ENCODE results near the gene CREBL2.

Gene CREBL2

GRCh38 chr12:12683136-12683697, 71.5 kb downstream of the CREBL2 start:
- no peak for DNase-seq

GRCh38 chr12:12683725-12684124, 72.0 kb downstream of the CREBL2 start:
- no peak for DNase-seq

- DNase-seq: no peak
These were observed 72.9 kb downstream of the CREBL2 start for GRCh38 chr12:12684375-12685106.

GRCh38 chr12:12685305-12685704, 73.6 kb downstream of the CREBL2 start:
- DNase-seq: no peak

- DNase-seq: no peak
These were observed 74.8 kb downstream of the CREBL2 start for GRCh38 chr12:12686472-12686871.

- DNase-seq: no peak
These were observed 75.2 kb downstream of the CREBL2 start for GRCh38 chr12:12686925-12687324.

GRCh38 chr12:12689647-12690300, 78.1 kb downstream of the CREBL2 start:
- DNase-seq: no peak

- DNase-seq: no peak
These were observed 79.9 kb downstream of the CREBL2 start for GRCh38 chr12:12691549-12691948.

GRCh38 chr12:12693111-12693671, 81.5 kb downstream of the CREBL2 start:
- DNase-seq: no peak
